ENCODE results near the gene CYYR1. TPM values are rescaled to one million over a fixed set of nuclear protein-coding genes. Genes with fewer than 3 reads are reported as not detected.

Gene CYYR1
- polyA plus RNA-seq, 1 donor (not counting 4 experiments of a cell fraction or from before 2014, with no cell fraction given): 1.5 TPM

DNA sequence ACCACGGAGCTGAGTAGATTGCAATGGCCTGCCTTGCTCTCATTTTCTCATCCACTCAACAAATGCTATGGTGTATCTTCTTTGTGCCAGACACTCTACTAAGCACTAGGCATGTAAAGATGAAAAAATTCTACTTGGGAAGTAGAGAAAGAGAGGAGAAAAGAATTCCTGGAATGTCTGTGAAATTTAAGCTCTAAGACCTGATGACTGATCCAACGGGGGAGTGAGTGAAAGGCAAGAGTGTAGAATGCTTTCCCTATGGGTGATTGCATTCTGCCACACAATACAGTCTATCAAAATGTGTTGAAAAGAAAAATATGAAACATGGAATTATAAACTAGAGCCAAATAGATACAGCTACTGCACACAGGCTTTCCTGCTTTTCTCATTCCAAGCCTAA, 82.3 kb downstream of the CYYR1 start:
- TF ChIP-seq, protein P1, sequence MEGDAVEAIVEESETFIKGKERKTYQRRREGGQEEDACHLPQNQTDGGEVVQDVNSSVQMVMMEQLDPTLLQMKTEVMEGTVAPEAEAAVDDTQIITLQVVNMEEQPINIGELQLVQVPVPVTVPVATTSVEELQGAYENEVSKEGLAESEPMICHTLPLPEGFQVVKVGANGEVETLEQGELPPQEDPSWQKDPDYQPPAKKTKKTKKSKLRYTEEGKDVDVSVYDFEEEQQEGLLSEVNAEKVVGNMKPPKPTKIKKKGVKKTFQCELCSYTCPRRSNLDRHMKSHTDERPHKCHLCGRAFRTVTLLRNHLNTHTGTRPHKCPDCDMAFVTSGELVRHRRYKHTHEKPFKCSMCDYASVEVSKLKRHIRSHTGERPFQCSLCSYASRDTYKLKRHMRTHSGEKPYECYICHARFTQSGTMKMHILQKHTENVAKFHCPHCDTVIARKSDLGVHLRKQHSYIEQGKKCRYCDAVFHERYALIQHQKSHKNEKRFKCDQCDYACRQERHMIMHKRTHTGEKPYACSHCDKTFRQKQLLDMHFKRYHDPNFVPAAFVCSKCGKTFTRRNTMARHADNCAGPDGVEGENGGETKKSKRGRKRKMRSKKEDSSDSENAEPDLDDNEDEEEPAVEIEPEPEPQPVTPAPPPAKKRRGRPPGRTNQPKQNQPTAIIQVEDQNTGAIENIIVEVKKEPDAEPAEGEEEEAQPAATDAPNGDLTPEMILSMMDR (optimal IDR thresholded peaks at IDR 0.05 in 1 of 3, IDR thresholded peaks at IDR 0.05 in 1 of 3, conservative IDR thresholded peaks at IDR 0.05 in 1 of 3; ENCODE audit: extremely low read depth in 1 of 3, insufficient read depth in 2 of 3, low read length in 3 of 3): no peak
- TF ChIP-seq EZH2 (IDR thresholded peaks at IDR 0.05; ENCODE audit: low read length): no peak
- FAIRE-seq: no peak
- no peaks in the 10 kb centered on the region for H4K20me1 ChIP-seq (ENCODE audit: control insufficient read depth, extremely low read depth, insufficient read depth, low read length)
- no peaks in the 10 kb centered on the region for H3K36me3 ChIP-seq (ENCODE audit: control insufficient read depth in 2 of 2, extremely low read depth in 1 of 2, insufficient read depth in 2 of 2, low read length in 2 of 2)
- H2AFZ ChIP-seq (ENCODE audit: control insufficient read depth, low read length): no peak overlapping the region
- H3K79me2 ChIP-seq (ENCODE audit: control insufficient read depth, insufficient read depth, low read length): no peaks in the 10 kb centered on the region
- no peaks in the 10 kb centered on the region for H3K27me3 ChIP-seq (ENCODE audit: control insufficient read depth, extremely low read depth, insufficient read depth, low read length)
- dilution Hi-C loops (cut with MboI; ENCODE audit: extremely low pct_ligation_motif_present, low sequenced_read_pairs): no loop called here
- H3K4me1 ChIP-seq (ENCODE audit: control insufficient read depth, extremely low read depth, insufficient read depth, low read length): peaks cover 5% of the 10 kb centered on the region
- H3K27ac ChIP-seq (ENCODE audit: control insufficient read depth, insufficient read depth, low read length): no peak overlapping the region
- DNase-seq (ENCODE audit: low read depth, low spot score): no peak
- H3K4me3 ChIP-seq (ENCODE audit: control insufficient read depth in 2 of 3, extremely low read depth in 1 of 3, insufficient read depth in 2 of 3, low read depth in 1 of 3, low read length in 3 of 3): no peak overlapping the region
- no peaks in the 10 kb centered on the region for H3K9me3 ChIP-seq (ENCODE audit: control insufficient read depth, low read depth, low read length)
- no peak overlapping the region for H3K9ac ChIP-seq (ENCODE audit: control insufficient read depth, extremely low read depth, insufficient read depth, low read length)
- no peak overlapping the region for H3K4me2 ChIP-seq (ENCODE audit: control insufficient read depth, extremely low read depth, insufficient read depth, low read depth, low read length)
- no peaks in the 10 kb centered on the region for H3K9me1 ChIP-seq (ENCODE audit: control insufficient read depth, extremely low read depth, insufficient read depth, low read length)

DNA sequence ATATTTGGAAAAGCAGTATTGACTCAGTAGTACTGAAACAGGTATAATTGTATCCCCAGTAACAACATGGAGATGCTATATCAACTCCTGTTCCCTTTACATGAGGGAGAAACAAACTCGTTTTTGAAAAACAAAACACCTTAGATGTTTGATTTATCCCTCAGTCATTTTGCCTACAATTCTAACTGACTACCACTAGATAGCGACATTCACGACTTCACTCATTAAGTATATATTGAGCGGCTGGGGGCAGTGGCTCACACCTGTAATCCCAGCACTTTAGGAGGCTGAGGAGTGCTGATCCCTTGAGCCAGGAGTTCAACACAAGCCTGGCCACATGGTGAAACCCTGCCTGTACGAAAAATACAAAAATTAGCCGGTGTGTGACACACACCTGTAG, 83.3 kb downstream of the CYYR1 start:
- Histone ChIP-seq H2AFZ (ENCODE audit: control insufficient read depth, low read length) (no peak overlapping the region), H3K4me3 (ENCODE audit: control insufficient read depth in 2 of 3, extremely low read depth in 1 of 3, insufficient read depth in 2 of 3, low read depth in 1 of 3, low read length in 3 of 3) (no peak overlapping the region), H3K27me3 (ENCODE audit: control insufficient read depth, extremely low read depth, insufficient read depth, low read length) (no peaks in the 10 kb centered on the region), H3K9me1 (ENCODE audit: control insufficient read depth, extremely low read depth, insufficient read depth, low read length) (no peaks in the 10 kb centered on the region), H3K36me3 (ENCODE audit: control insufficient read depth in 2 of 2, extremely low read depth in 1 of 2, insufficient read depth in 2 of 2, low read length in 2 of 2) (no peaks in the 10 kb centered on the region), H3K4me1 (ENCODE audit: control insufficient read depth, extremely low read depth, insufficient read depth, low read length) (peaks cover 5% of the 10 kb centered on the region), H3K9ac (ENCODE audit: control insufficient read depth, extremely low read depth, insufficient read depth, low read length) (no peak overlapping the region), H4K20me1 (ENCODE audit: control insufficient read depth, extremely low read depth, insufficient read depth, low read length) (no peaks in the 10 kb centered on the region), H3K4me2 (ENCODE audit: control insufficient read depth, extremely low read depth, insufficient read depth, low read depth, low read length) (no peak overlapping the region), H3K79me2 (ENCODE audit: control insufficient read depth, insufficient read depth, low read length) (no peaks in the 10 kb centered on the region), H3K27ac (ENCODE audit: control insufficient read depth, insufficient read depth, low read length) (no peak overlapping the region), H3K9me3 (ENCODE audit: control insufficient read depth, low read depth, low read length) (no peaks in the 10 kb centered on the region)
- no peak for FAIRE-seq
- TF ChIP-seq, protein P1 (optimal IDR thresholded peaks at IDR 0.05 in 1 of 3, IDR thresholded peaks at IDR 0.05 in 1 of 3, conservative IDR thresholded peaks at IDR 0.05 in 1 of 3; ENCODE audit: extremely low read depth in 1 of 3, insufficient read depth in 2 of 3, low read length in 3 of 3): no peak
- no peak for TF ChIP-seq EZH2 (IDR thresholded peaks at IDR 0.05; ENCODE audit: low read length)
- dilution Hi-C loops (cut with MboI; ENCODE audit: extremely low pct_ligation_motif_present, low sequenced_read_pairs): no loop called here
- DNase-seq (ENCODE audit: low read depth, low spot score): no peak

Data from keratinocyte (primary cell).